DMS53 treated with DMSO at 0.1 percent for 48 hours (cell line): ENCODE results near the gene SPPL3.

Experiments
- DNase-seq: peaks from one replicate; lab custom pipeline; 2025; ENCODE audit not compliant: unreplicated experiment; lab: John Stamatoyannopoulos, UW

SPPL3 gene

GRCh38 chr12:120879102-120879501, 25.1 kb downstream of the SPPL3 start:
- DNase-seq, result no peak

- no peak for DNase-seq
Measured at GRCh38 chr12:120874547-120875245, 29.5 kb downstream of the SPPL3 start.

- no peak for DNase-seq
Measured at GRCh38 chr12:120873226-120873625, 30.9 kb downstream of the SPPL3 start.

GRCh38 chr12:120872487-120872886, 31.7 kb downstream of the SPPL3 start:
- no peak for DNase-seq

- DNase-seq, result no peak
Measured at GRCh38 chr12:120870415-120870814, 33.7 kb downstream of the SPPL3 start.

GRCh38 chr12:120869376-120869775, 34.8 kb downstream of the SPPL3 start:
- no peak for DNase-seq

- no peak for DNase-seq
Measured at GRCh38 chr12:120866108-120866507, 38.0 kb downstream of the SPPL3 start.

- no peak for DNase-seq
Measured at GRCh38 chr12:120865098-120865497, 39.1 kb downstream of the SPPL3 start.

GRCh38 chr12:120862664-120863063, 41.5 kb downstream of the SPPL3 start:
- no peak for DNase-seq

GRCh38 chr12:120861074-120861795, 42.9 kb downstream of the SPPL3 start:
- no peak for DNase-seq

- DNase-seq, result no peak
Measured at GRCh38 chr12:120858306-120859088, 45.7 kb downstream of the SPPL3 start.

GRCh38 chr12:120856980-120857379, 47.2 kb downstream of the SPPL3 start:
- DNase-seq, result peak; percentile 2

- no peak for DNase-seq
Measured at GRCh38 chr12:120855823-120856588, 48.2 kb downstream of the SPPL3 start.

- DNase-seq, result no peak
Measured at GRCh38 chr12:120854804-120855203, 49.4 kb downstream of the SPPL3 start.

- no peak for DNase-seq
Measured at GRCh38 chr12:120853188-120853587, 51.0 kb downstream of the SPPL3 start.

GRCh38 chr12:120851944-120852343, 52.2 kb downstream of the SPPL3 start:
- DNase-seq, result no peak

GRCh38 chr12:120851444-120851843, 52.7 kb downstream of the SPPL3 start:
- DNase-seq, result no peak

GRCh38 chr12:120849765-120850164, 54.4 kb downstream of the SPPL3 start:
- peak; percentile 16 for DNase-seq

GRCh38 chr12:120847814-120848213, 56.3 kb downstream of the SPPL3 start:
- no peak for DNase-seq

GRCh38 chr12:120847392-120847791, 56.8 kb downstream of the SPPL3 start:
- DNase-seq, result no peak

GRCh38 chr12:120846721-120847120, 57.4 kb downstream of the SPPL3 start:
- no peak for DNase-seq
